DMS53 (cell line): ENCODE data around the gene MYOF.
"Not testable (repeated sequence)": the region's sequence is repeated elsewhere in the genome, so short reads cannot be mapped to it uniquely, and the experiment has no call there.

Source experiments
- DNase-seq: peaks from one replicate; lab custom pipeline; 2025; lab: John Stamatoyannopoulos, UW

MYOF gene

DNA sequence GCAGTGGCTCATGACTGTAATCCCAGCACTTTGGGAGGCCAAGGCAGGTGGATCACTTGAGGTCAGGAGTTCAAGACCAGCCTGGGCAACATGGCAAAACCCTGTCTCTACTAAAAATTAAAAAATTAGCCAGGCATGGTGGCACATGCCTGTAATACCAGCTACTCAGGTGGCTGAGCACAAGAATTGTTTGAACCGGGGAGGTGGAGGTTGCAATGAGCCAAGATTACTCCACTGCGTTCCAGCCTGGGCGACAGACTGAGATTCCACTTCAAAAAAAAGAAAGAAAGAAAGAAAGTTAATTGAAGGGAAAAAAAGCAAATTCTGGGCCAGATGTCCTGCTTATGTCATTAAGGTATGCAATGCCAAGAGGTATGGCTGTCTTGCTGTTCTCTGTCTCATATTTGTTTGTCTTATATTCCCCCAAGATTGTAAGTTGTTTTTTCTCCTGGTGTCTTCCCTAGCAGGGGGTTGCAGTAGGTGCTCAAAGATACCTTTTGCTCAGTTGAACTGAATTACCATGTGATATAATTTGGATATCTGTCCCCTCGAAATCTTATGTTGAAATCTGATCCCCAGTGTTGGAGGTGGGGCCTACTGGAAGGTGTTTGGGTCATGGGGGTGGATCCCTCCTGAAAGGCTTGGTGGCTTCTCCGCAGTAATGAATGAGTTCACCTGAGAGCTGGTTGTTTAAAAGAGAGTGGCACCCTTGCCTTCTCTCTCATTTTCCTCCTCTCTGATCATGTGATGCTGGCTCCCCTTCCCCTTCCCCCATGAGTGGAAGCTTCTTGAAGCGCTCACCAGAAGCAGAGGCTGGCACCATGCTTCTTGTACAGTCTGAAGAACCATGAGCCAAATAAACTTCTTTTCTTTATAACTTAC lies 60.9 kb downstream of the MYOF start:
- DNase-seq = no peak

DNA sequence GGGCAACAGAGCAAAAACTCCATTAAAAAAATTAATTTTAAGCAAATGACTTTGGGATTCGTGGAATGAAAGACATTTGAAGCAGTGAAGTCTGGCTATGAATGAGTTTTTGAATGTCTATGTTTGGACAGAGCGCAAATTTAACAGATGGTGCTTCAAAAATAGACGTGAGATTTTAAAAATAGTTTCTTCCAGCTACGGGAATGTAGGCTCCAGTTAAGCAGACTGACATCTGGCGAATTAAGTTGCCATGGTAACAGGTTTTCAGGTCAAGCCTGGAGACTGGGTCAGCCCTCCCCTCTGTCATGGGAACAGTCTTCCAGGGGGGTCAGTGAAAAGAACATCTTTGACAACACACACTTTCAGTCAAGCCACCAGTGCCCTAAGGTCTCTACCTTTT lies 62.0 kb downstream of the MYOF start:
- DNase-seq = peak; percentile 38

DNA sequence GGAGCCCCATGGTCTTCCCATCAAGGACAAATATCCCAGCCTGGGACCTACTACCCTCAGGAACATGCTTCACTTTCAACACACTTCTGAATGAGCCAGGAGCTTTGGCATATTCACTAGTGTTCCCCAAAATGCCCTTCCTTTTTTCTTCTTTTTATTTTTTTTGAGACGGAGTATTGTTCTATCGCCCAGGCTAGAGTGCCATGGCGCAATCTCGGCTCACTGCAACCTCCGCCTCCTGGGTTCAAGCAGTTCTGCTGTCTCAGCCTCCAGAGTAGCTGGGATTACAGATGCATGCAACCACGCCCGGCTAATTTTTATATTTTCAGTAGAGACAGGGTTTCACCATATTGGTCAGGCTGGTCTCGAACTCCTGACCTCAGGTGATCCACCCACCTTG lies 63.1 kb downstream of the MYOF start:
- not testable (repeated sequence) for DNase-seq

DNA sequence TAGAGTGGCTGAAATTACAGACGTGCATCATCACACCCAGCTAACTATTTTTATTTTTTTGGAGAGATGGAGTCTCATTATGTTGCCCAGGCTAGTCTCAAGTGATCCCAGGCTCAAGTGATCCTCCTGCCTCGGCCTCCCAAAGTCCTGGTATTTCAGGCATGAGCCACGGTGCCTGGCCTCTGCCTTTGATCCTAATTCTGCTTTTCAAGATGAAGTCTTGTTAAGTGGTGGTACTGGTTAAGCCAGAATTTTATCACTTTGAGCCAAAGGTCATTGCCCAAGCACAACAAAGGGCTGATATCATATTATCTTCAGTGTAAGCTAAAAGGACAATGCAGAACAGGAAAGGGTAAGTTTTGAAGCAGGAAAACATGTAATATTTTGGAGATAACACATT lies 64.2 kb downstream of the MYOF start:
- DNase-seq = peak; percentile 56

DNA sequence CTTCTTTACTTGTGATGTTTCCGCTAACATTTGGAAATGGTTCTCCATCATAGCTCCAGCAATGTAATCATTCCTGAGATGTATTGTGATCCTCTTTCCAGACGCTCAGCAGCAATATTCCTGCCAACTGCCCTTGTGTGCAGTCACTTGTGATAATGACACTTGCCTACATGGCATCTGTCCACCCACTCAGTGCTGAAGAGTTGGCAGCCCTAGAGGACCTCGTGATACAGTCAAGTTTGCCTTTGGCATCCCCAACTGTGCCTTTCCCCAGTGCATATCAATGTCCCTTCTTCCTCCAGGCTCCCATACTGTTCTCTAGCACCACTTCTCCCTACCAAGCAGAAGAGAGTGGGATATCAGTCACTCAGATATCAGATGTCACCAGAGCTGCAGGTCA lies 64.9 kb downstream of the MYOF start:
- no peak for DNase-seq

DNA sequence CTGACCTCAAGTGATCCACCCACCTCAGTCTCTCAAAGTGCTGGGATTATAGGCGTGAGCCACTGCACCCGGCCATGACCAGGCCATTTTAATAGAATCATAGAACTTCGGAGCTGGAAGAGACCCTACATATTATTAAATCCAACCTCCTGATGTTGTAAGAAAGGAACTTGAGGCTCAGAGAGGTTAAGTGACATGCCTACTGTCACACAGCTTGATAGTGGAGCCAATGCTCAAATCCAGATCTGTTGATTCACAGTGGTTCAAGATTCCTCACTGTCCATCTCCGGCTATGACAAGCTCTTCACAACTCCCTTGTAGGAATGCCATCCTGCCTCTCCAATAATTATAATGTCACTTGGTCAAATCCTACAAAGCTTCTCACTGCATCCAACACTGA lies 65.3 kb downstream of the MYOF start:
- DNase-seq = no peak

DNA sequence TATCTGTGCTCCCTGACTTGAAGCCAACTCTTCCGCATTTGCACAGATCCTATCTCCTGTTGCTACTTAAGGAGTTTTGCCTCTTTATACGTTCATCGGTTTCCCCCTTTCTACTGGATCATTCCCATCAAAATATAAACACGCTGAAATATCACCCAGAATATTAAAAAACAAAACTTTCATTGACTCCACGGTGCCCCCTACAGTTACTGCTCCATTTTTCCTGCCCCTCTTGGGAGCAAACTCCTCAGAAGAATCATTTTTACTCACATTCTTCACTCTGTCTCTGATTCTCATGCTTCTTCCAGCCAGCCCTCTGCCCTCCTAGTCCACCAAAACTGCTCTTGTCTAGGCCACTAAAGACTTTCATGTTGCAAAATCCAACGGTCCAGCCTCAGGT lies 66.4 kb downstream of the MYOF start:
- no peak for DNase-seq

DNA sequence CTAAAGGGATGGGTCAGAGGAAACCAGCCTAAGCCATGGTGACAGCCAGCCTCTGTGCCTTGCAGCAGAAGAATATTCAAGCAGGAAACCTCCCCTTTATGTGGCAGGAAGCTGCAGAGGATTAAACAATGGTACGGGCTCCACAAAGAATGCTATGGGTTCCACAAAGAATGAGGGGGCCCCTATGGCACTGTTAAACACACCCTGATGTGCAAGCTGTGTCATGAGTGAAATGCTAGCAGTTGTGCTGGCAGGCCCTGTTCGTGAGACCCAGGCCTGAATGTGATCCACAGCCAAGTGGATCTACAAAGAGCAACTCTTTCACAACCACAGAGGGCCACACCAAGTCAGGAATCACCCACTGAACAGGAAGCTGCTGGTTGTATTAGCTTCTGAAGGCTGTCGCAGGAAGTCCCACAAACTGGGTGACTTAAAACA lies 68.9 kb downstream of the MYOF start:
- no peak for DNase-seq

DNA sequence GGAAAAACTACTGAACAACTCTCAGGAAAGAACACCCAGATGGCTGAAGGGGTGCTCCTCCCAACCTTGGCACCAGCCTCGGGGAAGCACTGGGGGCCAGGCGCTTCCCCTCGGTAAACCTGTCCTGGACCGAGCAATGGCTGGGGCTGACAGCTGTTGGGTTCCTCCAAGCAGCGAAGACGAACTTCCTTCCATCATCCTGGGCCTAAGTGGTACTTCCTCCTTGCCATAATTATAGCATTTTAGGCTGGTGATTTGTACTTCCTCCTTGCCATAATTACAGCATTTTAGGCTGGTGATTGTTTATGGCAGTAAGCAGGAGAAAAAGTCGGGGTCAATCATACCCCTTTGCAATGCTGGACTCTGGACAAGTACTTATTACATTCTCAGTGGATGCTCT lies 69.3 kb downstream of the MYOF start:
- no peak for DNase-seq

DNA sequence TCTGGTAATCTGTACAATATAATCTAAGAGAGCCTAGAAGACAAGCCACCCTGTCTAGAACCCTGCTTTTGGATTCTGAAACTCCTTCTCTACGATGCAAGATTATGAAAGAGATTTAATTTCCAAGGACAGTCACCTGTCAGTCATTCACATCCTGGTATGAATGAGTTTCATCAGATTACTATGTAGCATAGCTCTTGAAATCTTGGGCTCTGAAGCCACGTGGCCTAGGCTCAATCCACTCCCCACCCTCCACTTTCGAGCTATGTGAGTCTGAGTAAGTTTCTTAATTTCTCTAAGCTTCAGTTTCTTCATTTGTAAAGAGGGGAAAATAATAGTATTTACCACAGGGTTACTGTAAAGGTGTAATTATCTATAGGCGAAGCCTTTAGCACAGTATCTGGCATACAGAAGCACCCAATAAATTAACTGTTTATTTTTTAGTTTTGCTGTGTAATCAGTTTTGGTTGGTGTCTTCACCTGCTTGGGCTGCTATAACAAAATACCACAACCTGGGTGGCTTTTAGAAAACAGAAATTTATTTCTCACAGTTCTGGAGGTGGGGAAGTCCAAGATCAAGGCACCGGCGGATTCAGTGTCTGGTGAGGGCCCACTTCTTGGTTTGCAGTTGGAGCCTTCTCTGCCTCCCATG lies 71.3 kb downstream of the MYOF start:
- DNase-seq = no peak

DNA sequence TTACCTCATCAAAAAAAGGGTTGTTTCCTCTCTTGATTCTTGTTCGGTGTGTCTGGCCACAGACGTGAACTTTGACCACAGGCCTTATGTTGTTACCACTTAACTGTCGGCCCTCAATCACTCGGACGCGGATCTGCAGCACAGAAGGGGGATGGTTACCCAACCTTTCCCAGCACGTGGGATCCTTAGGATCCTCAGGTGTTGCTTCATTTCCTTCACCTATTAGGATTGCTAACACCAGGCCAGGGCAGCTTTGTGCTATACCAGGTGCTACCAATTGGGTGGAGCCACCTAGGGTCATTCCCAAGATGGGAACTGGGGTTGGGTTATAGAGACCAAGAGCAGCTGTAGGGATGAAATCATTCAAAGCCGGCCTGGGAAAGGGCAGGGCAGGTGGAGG lies 73.4 kb downstream of the MYOF start:
- peak; percentile 71 for DNase-seq

DNA sequence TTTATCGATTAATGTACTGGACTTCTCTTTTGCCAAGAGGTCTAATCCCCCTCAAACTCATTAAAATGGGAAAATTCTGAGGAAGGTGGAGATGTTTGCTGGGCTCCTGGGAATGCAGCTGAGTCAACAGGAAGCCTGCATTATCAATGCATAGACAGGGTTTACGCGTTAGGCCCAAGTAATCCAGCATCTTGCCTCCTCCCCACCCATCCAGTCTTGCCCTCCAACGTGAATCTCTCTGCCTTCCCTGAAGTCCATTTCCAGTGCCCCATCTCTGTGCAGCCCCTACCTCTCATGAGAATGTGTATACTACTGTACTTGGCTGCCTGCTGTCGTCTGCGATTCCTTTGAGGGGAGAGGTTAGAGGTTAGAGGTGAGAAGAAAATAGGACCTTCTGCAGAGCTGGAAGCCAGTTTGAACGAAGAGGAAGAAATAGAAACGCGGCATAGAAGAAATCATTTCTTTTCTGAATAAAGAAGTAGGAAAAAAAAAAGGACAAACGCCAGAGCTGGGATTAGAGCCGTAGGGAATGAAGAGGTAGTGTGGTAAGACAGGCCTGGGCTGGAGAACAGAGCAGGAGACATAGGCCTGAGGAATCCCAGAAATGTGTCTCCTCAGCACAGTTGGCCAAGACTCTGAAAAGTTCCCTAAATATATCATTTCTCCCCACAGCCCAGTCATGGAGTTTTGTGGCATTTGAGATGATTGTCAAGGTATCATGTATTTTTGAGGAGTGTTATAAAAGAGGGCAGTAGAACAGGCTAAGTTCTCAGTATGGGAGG lies 75.6 kb downstream of the MYOF start:
- peak; percentile 48 for DNase-seq

DNA sequence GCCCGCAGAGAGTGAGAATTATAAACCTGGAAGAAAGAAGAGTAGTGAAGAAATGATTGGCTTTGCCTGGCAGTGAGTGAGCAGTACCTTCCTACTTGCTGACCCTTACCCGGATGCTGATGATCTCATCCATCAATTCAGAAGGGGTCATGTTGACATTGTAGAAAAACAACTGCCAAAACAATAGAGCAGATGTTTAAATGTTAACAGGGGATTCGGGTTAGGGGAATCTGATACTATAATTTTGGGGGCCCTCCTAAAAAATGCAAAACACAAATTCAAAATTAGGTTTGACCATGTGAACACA lies 78.1 kb downstream of the MYOF start:
- peak; percentile 58 for DNase-seq

DNA sequence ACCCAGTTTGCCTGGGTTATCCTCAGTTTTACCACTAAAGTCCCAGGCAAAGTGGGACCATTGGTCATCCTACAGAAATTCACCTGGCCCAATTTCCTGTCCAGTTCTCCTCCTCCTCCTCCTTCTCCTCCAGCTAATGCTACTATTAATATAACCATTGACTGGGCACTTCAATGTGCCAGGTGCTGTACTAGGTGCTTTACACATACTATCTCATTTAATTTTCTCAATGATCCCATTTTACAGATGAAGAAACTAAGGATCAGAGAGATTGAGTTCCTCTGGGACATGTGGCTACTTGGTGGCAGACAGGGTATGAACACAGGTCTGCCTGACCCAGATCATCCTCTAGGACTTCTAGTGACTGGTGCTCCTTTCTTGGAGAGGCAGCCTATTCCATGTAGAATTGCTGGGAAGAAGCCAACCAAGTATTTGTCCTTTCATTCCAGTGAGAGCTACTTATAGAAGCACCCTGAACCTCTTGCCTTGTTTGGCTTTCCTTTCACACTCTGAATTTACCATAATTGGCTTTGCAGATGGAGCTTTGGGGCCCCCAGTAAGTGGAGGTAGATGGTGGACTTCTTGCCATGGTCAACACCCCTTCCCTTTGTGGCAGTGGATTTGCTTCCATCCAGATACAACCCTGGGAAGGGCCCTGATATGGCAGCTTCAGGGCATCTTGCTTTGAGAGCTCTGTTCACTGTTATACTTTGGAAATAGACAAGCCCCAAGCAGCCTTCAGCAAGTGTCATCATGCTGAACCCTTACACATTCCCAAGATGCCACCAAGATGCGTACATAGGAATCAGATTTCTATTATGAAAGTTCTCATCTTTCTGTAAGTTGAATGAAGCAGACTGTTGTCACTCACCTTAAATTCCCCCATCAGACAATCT lies 78.7 kb downstream of the MYOF start:
- DNase-seq = peak; percentile 18

DNA sequence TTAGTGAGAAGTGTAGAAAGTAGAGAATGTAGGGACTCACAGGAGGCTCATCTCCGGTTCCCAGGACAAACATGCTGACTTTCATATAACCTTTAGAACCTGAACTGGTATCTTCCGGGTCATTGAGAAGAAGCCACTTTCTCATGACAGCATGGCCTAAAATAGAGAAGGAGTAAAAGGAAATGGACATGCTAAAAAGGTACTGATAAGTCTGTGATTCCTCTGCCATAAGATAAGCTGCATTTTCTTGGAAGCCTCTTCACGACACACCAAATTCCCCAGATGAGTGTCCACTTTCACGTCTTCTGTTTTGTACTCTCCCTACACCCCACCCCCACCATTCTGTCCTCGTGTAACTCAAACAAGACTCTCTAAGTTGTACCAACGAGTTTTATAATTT lies 79.9 kb downstream of the MYOF start:
- no peak for DNase-seq

DNA sequence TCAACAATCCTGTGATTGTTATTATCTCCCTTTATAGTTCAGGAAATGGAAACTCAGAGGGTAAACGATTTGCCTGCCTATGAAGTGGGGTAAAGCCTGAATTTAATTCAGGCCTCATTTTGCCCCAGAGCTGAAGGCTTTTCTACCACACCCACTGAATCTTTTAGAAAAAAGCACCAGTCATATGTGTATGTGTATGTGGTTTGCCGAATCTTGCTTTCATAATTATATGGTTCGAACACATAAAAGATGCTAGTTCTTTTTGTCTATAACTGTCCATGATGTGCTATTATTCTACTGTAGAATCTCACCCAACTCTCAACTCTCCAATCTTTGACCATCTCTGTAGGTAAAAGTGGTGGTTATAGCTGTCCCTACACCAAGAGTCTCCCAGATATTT lies 83.6 kb downstream of the MYOF start:
- no peak for DNase-seq

DNA sequence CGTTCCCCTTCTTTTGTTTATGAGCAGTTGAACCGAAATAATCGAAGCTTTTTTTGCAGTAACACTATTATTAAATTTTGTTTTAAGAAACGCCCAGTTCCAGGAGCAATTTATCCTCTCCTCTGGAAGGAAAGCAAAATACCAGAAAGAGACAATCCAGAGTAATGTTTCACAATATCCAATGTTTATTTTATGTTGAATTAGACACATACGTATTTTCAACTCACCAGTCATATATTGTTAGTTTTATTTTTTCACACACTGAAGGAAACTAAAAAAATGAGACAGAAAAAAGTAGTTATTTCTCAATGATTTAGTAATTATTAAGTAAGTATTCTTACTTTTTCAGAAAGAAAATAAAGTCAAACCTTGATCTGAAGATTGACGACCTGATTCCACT lies 85.1 kb downstream of the MYOF start:
- no peak for DNase-seq

DNA sequence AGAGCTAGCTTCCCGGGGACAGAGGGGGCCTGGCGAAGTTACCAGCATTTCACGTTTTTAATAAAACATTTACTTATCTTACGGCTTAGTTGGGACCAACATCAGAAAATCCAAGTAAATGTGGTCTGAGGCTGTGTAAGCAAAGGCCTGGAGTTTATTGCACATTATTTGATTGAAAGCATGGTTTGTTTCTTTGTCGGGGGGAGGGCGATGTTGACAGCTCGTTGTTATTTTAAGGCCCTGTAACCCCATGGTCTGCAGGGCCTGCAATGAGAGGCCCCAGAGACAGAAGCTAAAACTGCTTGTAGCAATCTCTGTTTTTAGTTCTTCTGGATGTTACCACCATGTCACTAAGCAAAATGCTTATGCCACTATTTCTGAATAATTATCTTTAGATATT lies 88.9 kb downstream of the MYOF start:
- DNase-seq = no peak

DNA sequence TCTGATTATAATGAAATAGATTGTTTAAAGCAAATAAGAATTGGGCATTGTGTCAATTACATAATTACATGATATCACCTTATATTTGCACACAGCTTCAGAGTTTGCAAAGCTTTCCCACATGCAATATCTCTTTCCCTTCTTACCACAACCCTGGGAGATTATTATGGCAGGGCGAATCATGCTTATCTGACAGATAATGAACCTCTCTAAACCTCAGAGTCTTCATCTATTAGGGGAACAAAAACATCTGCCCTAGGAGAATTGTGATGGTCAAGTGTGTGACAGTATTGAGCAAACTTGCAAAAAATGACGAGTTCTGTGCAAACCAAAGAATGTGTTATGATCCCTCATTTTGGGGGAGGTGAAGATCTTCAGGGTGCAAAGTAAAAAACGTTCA lies 90.0 kb downstream of the MYOF start:
- DNase-seq = no peak

DNA sequence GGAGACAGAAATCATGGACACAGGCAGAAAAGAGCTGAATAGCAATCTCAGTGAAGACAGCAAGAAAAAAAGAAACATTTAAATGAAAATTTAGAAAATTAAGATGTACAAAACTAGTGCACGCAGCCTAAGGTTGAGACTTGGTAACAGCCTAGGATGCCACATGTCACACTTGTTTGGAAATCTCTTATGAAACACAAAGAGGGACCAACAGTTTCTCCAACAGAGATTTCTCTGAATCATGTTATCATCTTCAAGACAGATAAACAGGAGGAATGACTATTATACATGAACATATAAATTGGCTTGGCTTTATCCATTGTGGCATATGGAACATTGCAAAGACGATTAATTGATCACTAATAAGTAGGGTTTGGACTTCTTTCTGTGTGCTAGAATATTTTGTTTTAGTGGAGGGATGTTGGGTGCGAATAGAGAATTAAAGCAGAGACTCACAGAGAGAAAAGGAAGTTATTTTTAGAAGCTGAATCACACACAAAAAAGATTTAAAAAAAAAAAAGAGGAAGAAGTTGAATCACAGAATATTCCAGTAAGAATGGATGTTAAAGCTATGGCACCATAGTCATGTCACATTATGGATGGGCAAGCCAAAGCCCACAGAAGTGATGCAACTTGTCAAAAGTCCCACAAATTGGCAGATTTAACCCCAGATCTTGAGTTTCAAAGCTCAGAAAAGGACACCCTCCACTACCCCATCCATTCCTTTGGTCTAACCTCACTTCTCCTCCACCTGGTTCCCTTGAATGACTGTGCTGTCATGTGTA lies 91.6 kb downstream of the MYOF start:
- no peak for DNase-seq
